ENCODE data around the gene TRA2A. TPM values are rescaled to one million over a fixed set of nuclear protein-coding genes. Genes with fewer than 3 reads are reported as not detected.

The TRA2A gene
- total and polyA plus RNA-seq, 8 donors, result 24.5 to 87.2 (median 40.2) TPM

GRCh38 chr7:23471106-23471859 is 60.5 kb downstream of the TRA2A start:
- peaks cover 46 to 62% (median 54%) of the 10 kb centered on the region in 4 donors for H3K4me1 ChIP-seq
- WGBS, 5 donors, result 9 to 21% (median 11%) methylated on average over 25 to 44 of the region's 44 CpGs
- H3K27me3 ChIP-seq, result peaks cover 50 to 100% (median 94%) of the 10 kb centered on the region in 3 donors
- H3K36me3 ChIP-seq, result no peaks in the 10 kb centered on the region
- peak overlapping the region in 2 of 4 donors; percentile 40 to 44 for H3K4me3 ChIP-seq
- peak in 1 of 2 donors; percentile 97 for DNase-seq
- no peak overlapping the region for H3K27ac ChIP-seq
- TF ChIP-seq POLR2AphosphoS5 (IDR thresholded peaks at IDR 0.05) (no peak), POLR2A (IDR thresholded peaks at IDR 0.05) (no peak), CTCF (IDR thresholded peaks at IDR 0.05) (no peak), EP300 (IDR thresholded peaks at IDR 0.05) (no peak)
- H3K9me3 ChIP-seq, result peaks cover 0 to 14% (median 4%) of the 10 kb centered on the region in 4 donors
- intact Hi-C loops (cut with DNase I; ENCODE audit: low total_unique reads), result no loop called here

- WGBS, 5 donors, result 1 to 4% (median 3%) methylated on average over 31 to 34 of the region's 34 CpGs
- TF ChIP-seq POLR2AphosphoS5 (IDR thresholded peaks at IDR 0.05) (no peak), EP300 (IDR thresholded peaks at IDR 0.05) (no peak), POLR2A (IDR thresholded peaks at IDR 0.05) (no peak), CTCF (IDR thresholded peaks at IDR 0.05) (no peak)
- H3K27me3 ChIP-seq, result peaks cover 49 to 100% (median 98%) of the 10 kb centered on the region in 3 donors
- H3K9me3 ChIP-seq, result peaks cover 0 to 14% (median 4%) of the 10 kb centered on the region in 4 donors
- no peaks in the 10 kb centered on the region for H3K36me3 ChIP-seq
- intact Hi-C loops (cut with DNase I; ENCODE audit: low total_unique reads), result no loop called here
- peak within 1 kb of the TSS; percentile 30 to 53 (median 35) for H3K4me3 ChIP-seq
- H3K27ac ChIP-seq, result no peak within 1 kb of the TSS
- peaks cover 46 to 62% (median 54%) of the 10 kb centered on the region in 4 donors for H3K4me1 ChIP-seq
- DNase-seq, result peak in 1 of 2 donors; percentile 96
Observed at GRCh38 chr7:23470330-23471105, 61.3 kb downstream of the TRA2A start, which contains the start of gene IGF2BP3. IGF2BP3 (minus strand) TSS chr7:23470491; CDS start chr7:23470110, 381 bp downstream.

GRCh38 chr7:23469961-23470250 is 61.9 kb downstream of the TRA2A start:
- H3K27me3 ChIP-seq, result peaks cover 55 to 100% (median 96%) of the 10 kb centered on the region in 3 donors
- no peaks in the 10 kb centered on the region for H3K36me3 ChIP-seq
- TF ChIP-seq CTCF (IDR thresholded peaks at IDR 0.05) (no peak), EP300 (IDR thresholded peaks at IDR 0.05) (no peak), POLR2AphosphoS5 (IDR thresholded peaks at IDR 0.05) (no peak), POLR2A (IDR thresholded peaks at IDR 0.05) (no peak)
- peaks cover 0 to 11% (median 4%) of the 10 kb centered on the region in 4 donors for H3K9me3 ChIP-seq
- no peak for DNase-seq
- intact Hi-C loops (cut with DNase I; ENCODE audit: low total_unique reads), result no loop called here
- H3K4me3 ChIP-seq, result peak overlapping the region; percentile 30 to 53 (median 35)
- no peak overlapping the region for H3K27ac ChIP-seq
- H3K4me1 ChIP-seq, result peaks cover 46 to 62% (median 54%) of the 10 kb centered on the region in 4 donors
- WGBS, 5 donors, result 3 to 9% (median 4%) methylated on average over 11 to 18 of the region's 18 CpGs

- no peak overlapping the region for H3K27ac ChIP-seq
- intact Hi-C loops (cut with DNase I; ENCODE audit: low total_unique reads), result no loop called here
- peaks cover 51 to 100% (median 90%) of the 10 kb centered on the region in 3 donors for H3K27me3 ChIP-seq
- peak in 1 of 2 donors; percentile 83 for DNase-seq
- H3K36me3 ChIP-seq, result no peaks in the 10 kb centered on the region
- WGBS, 5 donors, result 0 to 2% (median 1%) methylated on average over 1 to 90 of the region's 91 CpGs
- H3K4me1 ChIP-seq, result peaks cover 45 to 58% (median 51%) of the 10 kb centered on the region in 4 donors
- peak overlapping the region; percentile 30 to 53 (median 35) for H3K4me3 ChIP-seq
- H3K9me3 ChIP-seq, result peaks cover 0 to 8% (median 3%) of the 10 kb centered on the region in 4 donors
- no peak for TF ChIP-seq EP300 (IDR thresholded peaks at IDR 0.05)
Observed at GRCh38 chr7:23469150-23469960, 62.4 kb downstream of the TRA2A start.
